Caco-2 (cell line): Measurements from ENCODE around the gene NPL. TPM values are rescaled to one million over a fixed set of nuclear protein-coding genes. Genes with fewer than 3 reads are reported as not detected.

Experiments used
- BruUV-seq: library from RNA; stranded (reverse); fragments of 400-500 nt; replicated peaks from 2 replicates; lab custom pipeline; 2021; lab: Mats Ljungman, UMichigan
- CTCF ChIA-PET: fragments of 300-600 bp; sonication (Branson Sonifier 250); formaldehyde crosslinking; loops from one replicate; lab custom pipeline; 2022; ENCODE audit warnings: antibody characterized with exemption; lab: Charles Lee
- POLR2A ChIA-PET: fragments of 300-600 bp; sonication (Branson Sonifier 250); formaldehyde crosslinking; loops from one replicate; lab custom pipeline; 2022; ENCODE audit warnings: antibody characterized with exemption; lab: Charles Lee
- DNase-seq, 2 experiments: peaks; one replicate each; pipeline versions ENCODE4 v3.0.0 to v3.0.0-alpha.2; 2020 to 2022
- H3K27me3 ChIP-seq: replicated peaks from 2 replicates; pipeline ENCODE4 v1.6.0; 2011; ENCODE audit warnings: low read length; ENCODE audit not compliant: control insufficient read depth, insufficient read depth
- H3K36me3 ChIP-seq: 2 replicates; pipeline ENCODE4 v1.5.1; 2011; ENCODE audit warnings: low read length; ENCODE audit not compliant: control insufficient read depth, insufficient read depth
- H3K4me1 ChIP-seq: fragments of 250-450 bp; sonication (Bioruptor Pico); 2 replicates; pipeline ENCODE4 v1.5.1; 2020; ENCODE audit warnings: mild to moderate bottlenecking
- H3K4me3 ChIP-seq: 2 replicates; pipeline ENCODE4 v1.5.1; 2011; ENCODE audit warnings: low read depth, mild to moderate bottlenecking, control low read depth, low read length
- H3K9me3 ChIP-seq: fragments of 250-450 bp; sonication (Bioruptor Pico); 2 replicates; pipeline ENCODE4 v1.5.1; 2020; ENCODE audit warnings: mild to moderate bottlenecking, moderate library complexity
- H3K27ac Mint-ChIP-seq: one replicate; pipeline ENCODE4 v1.8.0; 2022; ENCODE audit warnings: mixed read lengths; ENCODE audit not compliant: unreplicated experiment
- H3K27me3 Mint-ChIP-seq: one replicate; pipeline ENCODE4 v1.8.0; 2022; ENCODE audit warnings: mixed read lengths; ENCODE audit not compliant: insufficient read depth, unreplicated experiment
- H3K36me3 Mint-ChIP-seq: one replicate; pipeline ENCODE4 v1.8.0; 2022; ENCODE audit warnings: mild to moderate bottlenecking, mixed read lengths; ENCODE audit not compliant: insufficient read depth, unreplicated experiment
- H3K4me1 Mint-ChIP-seq: one replicate; pipeline ENCODE4 v1.8.0; 2022; ENCODE audit warnings: low read depth, mixed read lengths; ENCODE audit not compliant: unreplicated experiment
- H3K4me3 Mint-ChIP-seq: one replicate; pipeline ENCODE4 v1.8.0; 2022; ENCODE audit warnings: mild to moderate bottlenecking, moderate library complexity, mixed read lengths; ENCODE audit not compliant: unreplicated experiment
- H3K9me3 Mint-ChIP-seq: one replicate; pipeline ENCODE4 v1.8.0; 2022; ENCODE audit warnings: mixed read lengths; ENCODE audit not compliant: unreplicated experiment
- CTCF ChIP-seq, 2 experiments: fragments of 200-600 bp in 1 of 2; IDR thresholded peaks; 1 replicate in 1 of 2; 2 replicates in 1 of 2; pipeline versions ENCODE4 v1.5.1 to v1.8.0; 2011 to 2022; ENCODE audit warnings: antibody characterized with exemption in 1 of 2, control low read depth in 1 of 2, inconsistent platforms in 1 of 2, low read depth in 1 of 2, low read length in 1 of 2, mild to moderate bottlenecking in 1 of 2, moderate library complexity in 1 of 2; ENCODE audit not compliant: insufficient read depth in 1 of 2, severe bottlenecking in 1 of 2, unreplicated experiment in 1 of 2
- intact Hi-C: fragments of 100-400 bp; cut with micrococcal nuclease; formaldehyde crosslinking; loops from one replicate; pipeline ENCODE4 v1.10.0; 2022; ENCODE audit not compliant: unreplicated experiment
- total RNA-seq: library from RNA; stranded (reverse); gene quantifications from 2 replicates; pipeline ENCODE4 v1.2.3, GENCODE V29; 2022

NPL gene
- total RNA-seq, 1 experiment from 2014 or later, result 4.8 TPM

- no peak for DNase-seq
- Mint-ChIP-seq H3K4me3 (no peak overlapping the region), H3K9me3 (no peaks in the 10 kb centered on the region), H3K36me3 (no peaks in the 10 kb centered on the region), H3K4me1 (no peaks in the 10 kb centered on the region), H3K27ac (no peak overlapping the region), H3K27me3 (peaks cover 10% of the 10 kb centered on the region)
- no peaks in the 10 kb centered on the region for H3K9me3 ChIP-seq
- peaks cover 1% of the 10 kb centered on the region for H3K27me3 ChIP-seq
- BruUV-seq, result no TSS peak
- POLR2A ChIA-PET, result no interaction called here
- H3K4me3 ChIP-seq, result no peak overlapping the region
- CTCF ChIA-PET, result no interaction called here
- intact Hi-C loops, result no loop called here
- no peak for TF ChIP-seq CTCF (IDR thresholded peaks at IDR 0.05; ENCODE audit: insufficient read depth in 1 of 2, low read depth in 1 of 2, low read length in 1 of 2, severe bottlenecking in 1 of 2, unreplicated experiment in 1 of 2)
- no peaks in the 10 kb centered on the region for H3K4me1 ChIP-seq
- H3K36me3 ChIP-seq, result no peaks in the 10 kb centered on the region
Observed at GRCh38 chr1:182770232-182770631, 19.3 kb upstream of the NPL start.

GRCh38 chr1:182771187-182771984 is 18.2 kb upstream of the NPL start:
- intact Hi-C loops, result no loop called here
- Histone ChIP-seq H3K9me3 (no peaks in the 10 kb centered on the region), H3K36me3 (no peaks in the 10 kb centered on the region), H3K27me3 (no peaks in the 10 kb centered on the region), H3K4me1 (no peaks in the 10 kb centered on the region), H3K4me3 (no peak overlapping the region)
- POLR2A ChIA-PET, result no interaction called here
- no peak for DNase-seq
- no peaks in the 10 kb centered on the region for H3K4me1 Mint-ChIP-seq
- H3K27ac Mint-ChIP-seq, result no peak overlapping the region
- H3K27me3 Mint-ChIP-seq, result peaks cover 11% of the 10 kb centered on the region
- H3K9me3 Mint-ChIP-seq, result no peaks in the 10 kb centered on the region
- no peak overlapping the region for H3K4me3 Mint-ChIP-seq
- peak in 1 of 2 experiments; percentile 47 for TF ChIP-seq CTCF (IDR thresholded peaks at IDR 0.05; ENCODE audit: insufficient read depth in 1 of 2, low read depth in 1 of 2, low read length in 1 of 2, severe bottlenecking in 1 of 2, unreplicated experiment in 1 of 2)
- no peaks in the 10 kb centered on the region for H3K36me3 Mint-ChIP-seq
- CTCF ChIA-PET, result interaction anchor here (1.6 kb wide), 1 partner anchor 11 kb away, joined by 5 read pairs; no protein-coding TSS in a partner anchor
- no TSS peak for BruUV-seq

- TF ChIP-seq CTCF (IDR thresholded peaks at IDR 0.05; ENCODE audit: insufficient read depth in 1 of 2, low read depth in 1 of 2, low read length in 1 of 2, severe bottlenecking in 1 of 2, unreplicated experiment in 1 of 2), result no peak
- H3K27me3 ChIP-seq, result no peaks in the 10 kb centered on the region
- H3K9me3 ChIP-seq, result no peaks in the 10 kb centered on the region
- H3K4me1 Mint-ChIP-seq, result peaks cover 8% of the 10 kb centered on the region
- intact Hi-C loops, result no loop called here
- no TSS peak for BruUV-seq
- no peaks in the 10 kb centered on the region for H3K9me3 Mint-ChIP-seq
- no peak overlapping the region for H3K27ac Mint-ChIP-seq
- POLR2A ChIA-PET, result no interaction called here
- no peaks in the 10 kb centered on the region for H3K4me1 ChIP-seq
- H3K36me3 ChIP-seq, result no peaks in the 10 kb centered on the region
- H3K4me3 Mint-ChIP-seq, result no peak overlapping the region
- CTCF ChIA-PET, result no interaction called here
- H3K4me3 ChIP-seq, result no peak overlapping the region
- H3K36me3 Mint-ChIP-seq, result no peaks in the 10 kb centered on the region
- peaks cover 9% of the 10 kb centered on the region for H3K27me3 Mint-ChIP-seq
- DNase-seq, result no peak
Observed at GRCh38 chr1:182777386-182777785, 12.2 kb upstream of the NPL start.
